ENCODE results near the gene TNFRSF1A. TPM values are rescaled to one million over a fixed set of nuclear protein-coding genes. Genes with fewer than 3 reads are reported as not detected.

TNFRSF1A gene
- total and polyA plus RNA-seq, 2 of the 13 experiments (the other 11 are each of a cell fraction or from before 2014, with no cell fraction given), result 41.5 to 61.2 TPM

- TF ChIP-seq IKZF4 (CRISPR knock-in tag; IDR thresholded peaks at IDR 0.05; ENCODE audit: borderline replicate concordance, low read depth, not compliant biosample characterization) (peak; percentile 47), STAG1 (CRISPR knock-in tag; IDR thresholded peaks at IDR 0.05) (no peak), ZNF543 (CRISPR knock-in tag; IDR thresholded peaks at IDR 0.05) (no peak), NR2F2 (IDR thresholded peaks at IDR 0.05; ENCODE audit: borderline replicate concordance, low read depth) (no peak)
- TF ChIP-seq, protein P1, sequence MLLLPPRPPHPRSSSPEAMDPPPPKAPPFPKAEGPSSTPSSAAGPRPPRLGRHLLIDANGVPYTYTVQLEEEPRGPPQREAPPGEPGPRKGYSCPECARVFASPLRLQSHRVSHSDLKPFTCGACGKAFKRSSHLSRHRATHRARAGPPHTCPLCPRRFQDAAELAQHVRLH (CRISPR knock-in tag; IDR thresholded peaks at IDR 0.05; ENCODE audit: borderline replicate concordance, low read depth), result no peak
These were observed 4.7 kb downstream of the TNFRSF1A start (continued) for GRCh38 chr12:6336889-6337853.

GRCh38 chr12:6336079-6336888, 5.6 kb downstream of the TNFRSF1A start:
- CTCF ChIA-PET (ENCODE audit: low intra/inter-chr PET ratio, low total read pairs), result interaction anchor here (0.7 to 1.6 kb wide), 2 partner anchors 27 to 36 kb away, joined by 3 to 4 read pairs; no protein-coding TSS in a partner anchor
- no peak overlapping the region for H2AFZ ChIP-seq (ENCODE audit: low read length)
- DNase-seq (ENCODE audit: low spot score), result peak; percentile 94
- no peaks in the 10 kb centered on the region for H3K9me3 ChIP-seq (ENCODE audit: low read length)
- 0% methylated on average over 11 of the region's 12 CpGs for WGBS (ENCODE audit: low lambda C conversion rate)
- H3K4me2 ChIP-seq (ENCODE audit: low read depth, low read length), result peak overlapping the region; percentile 96
- H4K20me1 ChIP-seq (ENCODE audit: insufficient read depth, low read length), result no peaks in the 10 kb centered on the region; the same call in 1 of the 2 replicates
- peak overlapping the region; percentile 95 for H3K9ac ChIP-seq (ENCODE audit: insufficient read depth, low read depth, low read length)
- H3K27me3 ChIP-seq (ENCODE audit: control insufficient read depth in 1 of 2, insufficient read depth in 2 of 2, low read length in 2 of 2), result no peaks in the 10 kb centered on the region; a peak in 1 of 5 replicates
- peaks cover 62% of the 10 kb centered on the region for H3K4me1 ChIP-seq (ENCODE audit: insufficient read depth, low read length)
- peaks cover 61% of the 10 kb centered on the region for H3K79me2 ChIP-seq (ENCODE audit: insufficient read depth, low read length)
- in situ Hi-C loops (cut with HindIII; ENCODE audit: extremely low pct_ligation_motif_present, low pct_unique_long_range_greater_than_20kb), result loop anchor here (5.0 kb wide), 1 partner anchor 36 kb away; no protein-coding TSS in a partner anchor
- BruUV-seq (replicated peaks), result no TSS peak
- peak; percentile 77 for ATAC-seq
- H3K36me3 ChIP-seq (replicated peaks in 1 of 2; ENCODE audit: control insufficient read depth in 1 of 2, insufficient read depth in 2 of 2, low read length in 2 of 2), result peaks cover 16 to 30% of the 10 kb centered on the region in 2 experiments; a peak in 4 of 5 replicates
- intact Hi-C loops (cut with micrococcal nuclease; ENCODE audit: unreplicated experiment), result loop anchor here (2.0 to 10.0 kb wide), 3 partner anchors 41 to 129 kb away; no protein-coding TSS in a partner anchor
- peak; percentile 92 for FAIRE-seq
- peak overlapping the region; percentile 97 for H3K27ac ChIP-seq (ENCODE audit: extremely low read length, insufficient read depth, low read length)
- POLR2A ChIA-PET, result interaction anchor here (0.6 to 11.0 kb wide), 39 partner anchors 9 to 592 kb away, joined by 3 to 278 read pairs (median 10); partner anchors contain the start of genes COPS7A, GAPDH, LTBR and MRPL51
- H3K4me3 ChIP-seq (replicated peaks in 1 of 3; ENCODE audit: insufficient read depth in 1 of 3, low read depth in 2 of 3, low read length in 3 of 3), result peak overlapping the region; percentile 41 to 99 (median 58)
- TF ChIP-seq ZSCAN9 (CRISPR knock-in tag; IDR thresholded peaks at IDR 0.05; ENCODE audit: borderline replicate concordance) (no peak), RARG (CRISPR knock-in tag; IDR thresholded peaks at IDR 0.05; ENCODE audit: low read depth) (no peak), ELF4 (CRISPR knock-in tag; IDR thresholded peaks at IDR 0.05; ENCODE audit: borderline replicate concordance) (peak; percentile 81; the same call in 1 of the 2 replicates), GABPA (IDR thresholded peaks at IDR 0.05; ENCODE audit: low read depth, low read length) (no peak), GABPA (CRISPR knock-in tag; IDR thresholded peaks at IDR 0.05; ENCODE audit: low read depth) (peak; percentile 77), ZNF629 (CRISPR knock-in tag; conservative IDR thresholded peaks at IDR 0.05) (0 out of 2 replicates have a peak, but pooled peaks have one; percentile 3), CAMTA2 (CRISPR knock-in tag; IDR thresholded peaks at IDR 0.05; ENCODE audit: borderline replicate concordance) (no peak), ZBTB3 (CRISPR knock-in tag; IDR thresholded peaks at IDR 0.05; ENCODE audit: borderline replicate concordance, low read depth) (no peak), HNRNPUL1 (IDR thresholded peaks at IDR 0.05; ENCODE audit: low read depth, low read length) (no peak), CBX2 (IDR thresholded peaks at IDR 0.05; ENCODE audit: low read depth, low read length) (no peak), CBX2 (CRISPR knock-in tag; IDR thresholded peaks at IDR 0.05; ENCODE audit: low read depth) (no peak), ZNF354B (CRISPR knock-in tag; IDR thresholded peaks at IDR 0.05) (no peak), FOSL1 (CRISPR knock-in tag; IDR thresholded peaks at IDR 0.05; ENCODE audit: borderline replicate concordance) (peak; percentile 65; the same call in 1 of the 2 replicates)
- TF ChIP-seq, protein P2, sequence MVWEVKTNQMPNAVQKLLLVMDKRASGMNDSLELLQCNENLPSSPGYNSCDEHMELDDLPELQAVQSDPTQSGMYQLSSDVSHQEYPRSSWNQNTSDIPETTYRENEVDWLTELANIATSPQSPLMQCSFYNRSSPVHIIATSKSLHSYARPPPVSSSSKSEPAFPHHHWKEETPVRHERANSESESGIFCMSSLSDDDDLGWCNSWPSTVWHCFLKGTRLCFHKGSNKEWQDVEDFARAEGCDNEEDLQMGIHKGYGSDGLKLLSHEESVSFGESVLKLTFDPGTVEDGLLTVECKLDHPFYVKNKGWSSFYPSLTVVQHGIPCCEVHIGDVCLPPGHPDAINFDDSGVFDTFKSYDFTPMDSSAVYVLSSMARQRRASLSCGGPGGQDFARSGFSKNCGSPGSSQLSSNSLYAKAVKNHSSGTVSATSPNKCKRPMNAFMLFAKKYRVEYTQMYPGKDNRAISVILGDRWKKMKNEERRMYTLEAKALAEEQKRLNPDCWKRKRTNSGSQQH (CRISPR knock-in tag; IDR thresholded peaks at IDR 0.05; ENCODE audit: low read depth), result 0 out of 2 replicates have a peak, but pooled peaks have one; percentile 29
